GM18505 (cell line): ENCODE data around the gene AZIN2.
"Not testable (repeated sequence)": the region's sequence is repeated elsewhere in the genome, so short reads cannot be mapped to it uniquely, and the experiment has no call there.

Experiments
- ATAC-seq: cut with Tn5 transposase; IDR thresholded peaks from one replicate; pipeline ENCODE4 v1.9.1; 2021; ENCODE audit not compliant: unreplicated experiment
- POLR2A ChIP-seq: IDR thresholded peaks from 4 replicates; pipeline ENCODE4 v1.6.1; 2011; ENCODE audit warnings: borderline replicate concordance; ENCODE audit not compliant: insufficient read depth, insufficient read length; ENCODE audit errors: extremely low read depth

The AZIN2 gene

GRCh38 chr1:33094971-33095604, 14.1 kb downstream of the AZIN2 start:
- no peak for ATAC-seq
- no peak for TF ChIP-seq POLR2A

- no peak for TF ChIP-seq POLR2A
- ATAC-seq, result no peak
These were observed 15.5 kb downstream of the AZIN2 start for GRCh38 chr1:33096363-33097005.

DNA sequence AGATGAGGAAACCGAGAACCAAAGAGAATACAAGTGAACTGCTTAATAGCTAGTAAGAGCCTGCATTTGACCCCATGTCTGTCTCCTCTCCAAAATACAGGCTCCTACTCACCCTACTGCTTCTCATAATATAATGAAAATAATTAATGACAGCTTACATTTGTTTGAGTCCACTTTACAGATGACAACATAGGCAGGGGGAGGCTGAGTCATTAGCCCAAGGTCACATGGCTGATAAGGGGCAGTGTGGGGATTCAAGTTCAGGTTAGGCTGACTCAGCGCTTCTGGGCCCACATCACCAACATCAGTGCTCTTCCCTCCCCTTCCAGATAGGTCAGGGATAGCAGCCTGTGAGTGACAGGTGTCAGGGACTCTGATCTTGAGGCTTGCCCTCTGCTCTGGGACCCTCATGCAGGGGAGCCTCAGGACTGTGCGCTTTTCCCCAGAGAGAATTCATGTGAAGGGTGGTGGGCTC, 16.2 kb downstream of the AZIN2 start:
- no peak for ATAC-seq
- no peak for TF ChIP-seq POLR2A

DNA sequence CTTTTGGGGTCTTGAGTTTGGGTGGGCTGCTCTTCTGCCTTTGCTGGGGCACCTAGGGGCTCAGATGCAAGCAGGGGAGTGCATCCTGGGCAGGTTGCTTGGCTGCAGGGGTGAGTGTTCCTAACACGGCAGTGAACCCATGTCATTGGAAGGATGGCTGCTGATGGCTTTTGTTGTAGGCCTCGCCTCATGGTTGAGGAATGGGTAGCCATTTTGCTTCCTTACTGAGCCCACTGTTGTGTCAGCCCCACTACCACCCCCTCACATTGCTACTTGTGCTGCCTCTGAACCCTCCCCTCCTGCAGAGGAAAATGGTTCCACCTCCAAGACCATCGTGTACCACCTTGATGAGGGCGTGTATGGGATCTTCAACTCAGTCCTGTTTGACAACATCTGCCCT, 16.8 kb downstream of the AZIN2 start:
- TF ChIP-seq POLR2A, result no peak
- no peak for ATAC-seq

GRCh38 chr1:33098371-33098770, 17.4 kb downstream of the AZIN2 start:
- TF ChIP-seq POLR2A, result no peak
- ATAC-seq, result no peak

GRCh38 chr1:33099290-33100118, 18.6 kb downstream of the AZIN2 start:
- no peak for ATAC-seq
- no peak for TF ChIP-seq POLR2A

GRCh38 chr1:33100119-33100415, 19.1 kb downstream of the AZIN2 start:
- not testable (repeated sequence) for ATAC-seq

- no peak for TF ChIP-seq POLR2A
- no peak for ATAC-seq
These were observed 29.5 kb downstream of the AZIN2 start for GRCh38 chr1:33110477-33110876.

- no peak for TF ChIP-seq POLR2A
- ATAC-seq, result no peak
These were observed 31.0 kb downstream of the AZIN2 start for GRCh38 chr1:33111965-33112364.

GRCh38 chr1:33117440-33118085, 36.6 kb downstream of the AZIN2 start:
- ATAC-seq, result no peak
- TF ChIP-seq POLR2A, result no peak

- TF ChIP-seq POLR2A, result no peak
- no peak for ATAC-seq
These were observed 37.3 kb downstream of the AZIN2 start for GRCh38 chr1:33118274-33118673.

DNA sequence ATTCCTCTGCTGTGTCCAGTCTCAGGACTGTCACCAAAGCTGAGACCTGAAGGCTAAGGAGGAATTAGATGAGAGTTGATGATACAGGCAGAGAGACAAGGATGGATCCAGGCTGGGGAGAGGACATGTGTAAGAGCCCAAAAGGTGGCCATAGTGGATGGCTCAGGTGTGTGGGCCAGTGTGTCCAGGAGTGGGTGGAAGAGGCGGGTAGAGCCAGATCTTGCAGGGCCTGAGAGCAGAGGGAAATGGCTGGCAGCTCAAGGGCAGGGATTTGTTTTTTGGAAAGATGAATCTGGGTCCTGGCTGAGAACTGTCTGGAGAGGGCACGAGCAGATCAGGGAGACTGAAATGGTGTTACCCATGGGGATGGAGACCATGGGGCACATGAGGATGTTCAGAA, 38.1 kb downstream of the AZIN2 start:
- no peak for ATAC-seq

DNA sequence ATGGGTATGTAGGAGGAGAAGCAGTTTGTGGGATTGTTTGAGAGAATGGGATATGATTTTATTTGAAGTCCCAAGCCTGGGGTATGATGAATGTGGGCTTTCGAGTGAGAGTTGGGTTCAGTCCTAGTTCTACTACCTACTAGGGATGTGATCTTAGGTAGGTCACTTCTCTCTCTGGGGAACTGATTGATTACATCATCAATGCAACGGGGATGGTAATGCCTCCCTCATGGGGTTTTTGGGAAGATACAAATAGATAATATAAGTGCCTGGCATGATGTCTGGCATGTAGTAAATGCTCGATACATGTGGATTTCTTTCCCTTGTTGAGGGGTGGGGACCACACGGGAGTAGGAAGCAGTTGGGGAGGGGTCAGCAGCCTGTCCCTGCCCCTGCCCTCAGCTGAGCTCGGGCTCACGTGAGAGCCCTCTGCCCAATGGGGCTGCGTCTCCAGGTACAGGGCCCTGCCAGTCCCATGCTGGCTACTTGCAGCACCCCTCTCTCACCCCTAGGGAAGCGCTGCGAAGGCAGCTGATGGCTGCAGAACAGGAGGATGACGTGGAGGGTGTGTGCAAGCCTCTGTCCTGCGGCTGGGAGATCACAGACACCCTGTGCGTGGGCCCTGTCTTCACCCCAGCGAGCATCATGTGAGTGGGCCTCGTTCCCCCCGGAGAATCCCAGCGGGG, 38.7 kb downstream of the AZIN2 start:
- no peak for ATAC-seq
- TF ChIP-seq POLR2A, result no peak

More for the DNA sequence above, 38.1 kb downstream of the AZIN2 start:
- TF ChIP-seq POLR2A, result no peak
